ENCODE results near the gene F7. TPM values are rescaled to one million over a fixed set of nuclear protein-coding genes. Genes with fewer than 3 reads are reported as not detected.

Gene F7
- total and polyA plus RNA-seq, 10 donors: 0.03 TPM; not detected in 9

DNA sequence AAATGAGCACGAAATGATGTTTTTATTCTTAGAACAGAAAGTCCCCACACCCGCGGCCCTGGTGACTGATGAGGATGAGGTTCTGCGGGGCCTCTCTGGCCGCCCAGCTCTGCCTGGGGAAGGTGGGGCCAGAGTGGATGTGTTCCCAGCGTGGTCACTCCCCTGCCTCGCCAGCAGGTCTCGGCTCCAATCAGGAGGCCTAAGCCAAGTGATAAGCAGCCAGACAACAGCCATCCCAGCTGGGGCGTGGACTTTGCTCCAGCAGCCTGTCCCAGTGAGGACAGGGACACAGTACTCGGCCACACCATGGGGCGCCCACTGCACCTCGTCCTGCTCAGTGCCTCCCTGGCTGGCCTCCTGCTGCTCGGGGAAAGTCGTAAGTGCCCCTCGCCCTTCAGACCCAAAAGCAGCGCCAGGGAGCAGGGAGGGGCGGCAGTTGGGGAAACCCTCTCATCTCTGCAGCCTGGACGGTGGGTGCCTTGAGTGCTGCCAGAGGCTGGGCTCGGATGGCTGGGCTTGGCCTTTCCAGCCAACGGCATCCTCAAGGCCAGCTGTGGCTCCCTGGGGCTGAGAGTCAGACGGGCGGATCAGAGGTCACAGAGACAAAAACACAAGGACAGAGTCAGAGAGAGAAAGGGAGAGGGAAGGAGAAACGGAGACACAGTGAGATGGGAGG is 17.1 kb downstream of the F7 start, which contains the start of gene F10:
TSS of gene F10 (plus strand) at position 250 of the 676 bp plus-strand sequence. CDS start at position 307, 57 bp downstream.
- DNase-seq: peak; percentile 64
- no peaks in the 10 kb centered on the region for H3K9me3 ChIP-seq
- no peaks in the 10 kb centered on the region for H3K4me1 ChIP-seq
- no peaks in the 10 kb centered on the region for H3K36me3 ChIP-seq
- peak within 1 kb of the TSS in 2 of 8 donors; percentile 11 to 36 for H3K4me3 ChIP-seq
- intact Hi-C loops (cut with DNase I; ENCODE audit: low total_unique reads): no loop called here
- WGBS, 5 donors: 56 to 73% (median 64%) methylated on average over 17 to 23 of the region's 23 CpGs
- H3K27ac ChIP-seq: no peak within 1 kb of the TSS
- TF ChIP-seq POLR2A (IDR thresholded peaks at IDR 0.05): no peak
- peak in 2 of 3 donors; percentile 32 to 48 for TF ChIP-seq POLR2AphosphoS5 (IDR thresholded peaks at IDR 0.05)
- H3K27me3 ChIP-seq (replicated peaks in 1 of 7): peaks cover 0 to 42% (median 0%) of the 10 kb centered on the region in 7 donors

DNA sequence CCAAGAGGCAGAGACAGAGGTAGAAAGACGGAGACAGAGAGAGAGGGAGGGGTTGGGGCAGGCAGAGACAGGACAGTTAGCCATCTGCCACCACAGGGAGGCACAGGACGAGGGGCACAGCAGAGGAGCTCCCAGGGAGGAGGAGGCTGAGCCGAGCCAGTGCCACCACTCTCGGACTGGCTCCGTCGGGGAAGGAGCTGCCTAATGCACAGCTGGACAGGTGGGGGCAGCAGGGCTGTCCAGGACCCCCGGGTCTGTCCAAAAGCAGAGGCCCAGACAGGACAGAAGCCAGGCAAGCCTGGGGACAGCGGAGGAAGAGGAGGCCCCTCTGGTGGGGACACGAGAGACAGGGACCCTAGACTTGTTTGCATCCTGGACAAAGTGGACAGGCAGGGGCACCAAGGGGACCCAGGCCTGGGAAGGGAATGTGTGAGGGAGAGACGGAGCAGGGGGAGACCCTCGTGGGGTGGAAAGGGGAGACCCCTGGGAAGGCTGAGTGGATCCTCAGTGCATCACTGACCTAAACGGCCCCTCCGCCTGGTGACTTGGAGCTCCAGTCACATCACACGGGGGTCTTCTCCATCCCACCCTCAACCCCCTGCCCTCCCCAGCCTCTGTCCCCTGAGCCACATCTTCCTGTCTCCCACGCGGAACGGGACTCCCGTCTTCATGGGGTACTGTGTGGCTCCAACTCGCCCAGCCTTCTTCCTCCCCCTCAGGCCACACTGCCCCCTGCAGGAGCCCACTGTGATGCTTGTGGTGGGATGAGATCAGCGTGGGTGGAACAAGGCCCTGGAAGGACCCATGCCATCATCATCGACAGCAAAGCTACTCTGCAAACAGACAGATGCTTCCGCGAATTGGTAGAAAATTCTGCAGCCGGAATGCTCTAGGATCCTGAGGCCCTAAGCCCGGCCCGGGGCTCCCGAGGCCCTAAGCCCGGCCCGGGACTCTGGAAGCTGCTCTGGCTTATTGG is 17.9 kb downstream of the F7 start:
- Histone ChIP-seq H3K4me1 (no peaks in the 10 kb centered on the region), H3K27me3 (replicated peaks in 1 of 7) (peaks cover 0 to 41% (median 0%) of the 10 kb centered on the region in 7 donors), H3K4me3 (peak overlapping the region in 1 of 8 donors; percentile 11), H3K9me3 (no peaks in the 10 kb centered on the region), H3K27ac (no peak overlapping the region), H3K36me3 (no peaks in the 10 kb centered on the region)
- WGBS, 5 donors: 74 to 84% (median 81%) methylated on average over 29 of the region's 29 CpGs
- no peak for TF ChIP-seq POLR2AphosphoS5 (IDR thresholded peaks at IDR 0.05)
- TF ChIP-seq POLR2A (IDR thresholded peaks at IDR 0.05): no peak
- TF ChIP-seq, protein P1, sequence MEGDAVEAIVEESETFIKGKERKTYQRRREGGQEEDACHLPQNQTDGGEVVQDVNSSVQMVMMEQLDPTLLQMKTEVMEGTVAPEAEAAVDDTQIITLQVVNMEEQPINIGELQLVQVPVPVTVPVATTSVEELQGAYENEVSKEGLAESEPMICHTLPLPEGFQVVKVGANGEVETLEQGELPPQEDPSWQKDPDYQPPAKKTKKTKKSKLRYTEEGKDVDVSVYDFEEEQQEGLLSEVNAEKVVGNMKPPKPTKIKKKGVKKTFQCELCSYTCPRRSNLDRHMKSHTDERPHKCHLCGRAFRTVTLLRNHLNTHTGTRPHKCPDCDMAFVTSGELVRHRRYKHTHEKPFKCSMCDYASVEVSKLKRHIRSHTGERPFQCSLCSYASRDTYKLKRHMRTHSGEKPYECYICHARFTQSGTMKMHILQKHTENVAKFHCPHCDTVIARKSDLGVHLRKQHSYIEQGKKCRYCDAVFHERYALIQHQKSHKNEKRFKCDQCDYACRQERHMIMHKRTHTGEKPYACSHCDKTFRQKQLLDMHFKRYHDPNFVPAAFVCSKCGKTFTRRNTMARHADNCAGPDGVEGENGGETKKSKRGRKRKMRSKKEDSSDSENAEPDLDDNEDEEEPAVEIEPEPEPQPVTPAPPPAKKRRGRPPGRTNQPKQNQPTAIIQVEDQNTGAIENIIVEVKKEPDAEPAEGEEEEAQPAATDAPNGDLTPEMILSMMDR (IDR thresholded peaks at IDR 0.05 in 8 of 11, conservative IDR thresholded peaks at IDR 0.05 in 3 of 11): no peak
- intact Hi-C loops (cut with DNase I; ENCODE audit: low total_unique reads): no loop called here
- peak; percentile 73 for DNase-seq

DNA sequence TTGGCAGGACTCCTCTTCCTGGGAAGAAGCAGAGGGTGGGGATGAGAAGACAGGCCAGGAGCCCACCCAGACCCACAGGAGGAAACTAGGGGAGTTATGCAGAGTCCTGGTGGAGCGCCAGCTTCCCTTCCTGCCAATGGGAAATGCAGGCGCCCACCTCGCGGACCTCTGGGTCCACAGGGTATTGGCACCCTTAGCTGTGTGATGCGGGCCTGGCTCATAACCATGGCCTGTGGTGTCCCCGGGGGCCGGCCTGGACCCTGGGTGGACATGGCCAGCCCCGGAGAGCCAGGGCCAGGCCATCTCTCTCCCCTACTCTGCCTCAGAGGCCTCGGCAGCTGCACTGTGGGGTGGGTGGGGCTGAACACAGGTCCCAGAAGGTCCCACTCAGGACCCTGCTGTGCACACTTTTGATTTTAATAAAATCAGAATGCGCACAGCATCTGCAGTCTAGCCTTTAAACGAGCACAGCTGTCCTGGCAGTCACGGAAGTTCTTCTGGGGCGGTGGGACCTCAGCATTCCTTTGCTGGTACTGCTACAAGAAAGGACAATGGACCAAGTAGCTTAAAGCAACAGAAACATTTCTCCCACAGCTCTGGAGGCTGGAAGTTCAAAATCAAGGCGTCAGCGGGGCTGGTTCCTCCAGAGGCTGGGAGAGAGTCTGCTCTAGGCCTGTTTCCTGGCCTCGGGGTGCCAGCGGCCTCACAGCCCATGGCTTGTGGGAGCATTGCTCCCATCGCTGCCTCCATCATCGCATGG is 18.8 kb downstream of the F7 start:
- WGBS, 5 donors: 91 to 96% (median 93%) methylated on average over 19 of the region's 19 CpGs
- H3K9me3 ChIP-seq: no peaks in the 10 kb centered on the region
- H3K4me3 ChIP-seq: no peak overlapping the region
- no peaks in the 10 kb centered on the region for H3K36me3 ChIP-seq
- no peak for TF ChIP-seq POLR2AphosphoS5 (IDR thresholded peaks at IDR 0.05)
- TF ChIP-seq, protein P1 (IDR thresholded peaks at IDR 0.05 in 8 of 11, conservative IDR thresholded peaks at IDR 0.05 in 3 of 11): no peak
- TF ChIP-seq POLR2A (IDR thresholded peaks at IDR 0.05): no peak
- peaks cover 0 to under 1% (median 0%) of the 10 kb centered on the region in 6 donors for H3K4me1 ChIP-seq
- H3K27ac ChIP-seq: no peak overlapping the region
- peak; percentile 49 for DNase-seq
- H3K27me3 ChIP-seq (replicated peaks in 1 of 7): peaks cover 0 to 45% (median 0%) of the 10 kb centered on the region in 7 donors
- intact Hi-C loops (cut with DNase I; ENCODE audit: low total_unique reads): no loop called here

Data from spleen (tissue), 11 donors.